HuH-7.5 (cell line): ENCODE data around the gene C13orf46.
"Not testable (repeated sequence)": the region's sequence is repeated elsewhere in the genome, so short reads cannot be mapped to it uniquely, and the experiment has no call there.

Source experiments
- DNase-seq: peaks from one replicate; pipeline ENCODE4 v3.0.0; 2011; ENCODE audit warnings: low spot score

Gene C13orf46

GRCh38 chr13:113973218-113974164 is at the start of gene C13orf46:
C13orf46 (minus strand) TSS chr13:113974076; CDS start chr13:113973997, 79 bp downstream.
- DNase-seq = no peak

GRCh38 chr13:114022876-114023275 is 49.0 kb upstream of the C13orf46 start:
- DNase-seq = no peak

- DNase-seq = no peak
Observed at GRCh38 chr13:114022309-114022669, 48.4 kb upstream of the C13orf46 start.

DNA sequence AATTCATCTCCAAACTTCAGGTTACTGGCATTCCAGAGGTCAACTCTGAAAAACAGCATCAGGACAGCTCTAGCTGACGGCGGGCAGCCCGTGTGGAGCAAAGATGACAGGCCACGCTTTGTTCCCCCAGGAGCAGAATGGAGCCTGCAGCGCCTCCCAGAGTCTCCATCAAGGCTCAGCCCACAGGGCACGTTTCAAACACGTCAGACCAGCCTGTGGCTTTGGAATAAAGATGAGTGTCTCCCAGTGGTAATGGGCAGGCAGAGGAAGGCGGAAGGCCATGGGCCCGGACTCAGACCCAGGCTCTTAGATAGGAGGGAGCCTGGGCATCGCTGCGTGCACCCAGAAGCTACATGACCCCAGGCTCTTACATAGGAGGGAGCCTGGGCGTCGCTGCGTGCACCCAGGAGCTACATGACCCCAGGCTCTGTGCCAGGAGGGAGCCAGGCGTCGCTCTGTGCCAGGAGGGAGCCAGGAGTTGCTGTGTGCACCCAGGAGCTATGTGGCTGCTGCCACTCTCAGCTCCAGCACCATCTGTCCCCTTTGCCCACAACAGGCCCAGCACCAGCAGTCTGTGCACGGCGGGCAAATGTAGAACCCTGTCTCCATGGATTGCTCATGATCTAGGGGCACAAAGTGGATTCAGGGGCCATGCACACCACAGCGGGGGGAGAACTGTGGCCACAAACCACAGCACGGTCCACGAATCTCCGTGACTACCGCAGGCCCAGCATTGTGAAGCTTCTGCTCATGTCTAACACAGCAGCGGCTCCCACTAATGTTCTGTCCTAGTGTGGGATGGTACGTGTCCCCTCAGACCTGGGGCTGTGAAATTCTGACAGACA is 47.8 kb upstream of the C13orf46 start:
- no peak for DNase-seq

DNA sequence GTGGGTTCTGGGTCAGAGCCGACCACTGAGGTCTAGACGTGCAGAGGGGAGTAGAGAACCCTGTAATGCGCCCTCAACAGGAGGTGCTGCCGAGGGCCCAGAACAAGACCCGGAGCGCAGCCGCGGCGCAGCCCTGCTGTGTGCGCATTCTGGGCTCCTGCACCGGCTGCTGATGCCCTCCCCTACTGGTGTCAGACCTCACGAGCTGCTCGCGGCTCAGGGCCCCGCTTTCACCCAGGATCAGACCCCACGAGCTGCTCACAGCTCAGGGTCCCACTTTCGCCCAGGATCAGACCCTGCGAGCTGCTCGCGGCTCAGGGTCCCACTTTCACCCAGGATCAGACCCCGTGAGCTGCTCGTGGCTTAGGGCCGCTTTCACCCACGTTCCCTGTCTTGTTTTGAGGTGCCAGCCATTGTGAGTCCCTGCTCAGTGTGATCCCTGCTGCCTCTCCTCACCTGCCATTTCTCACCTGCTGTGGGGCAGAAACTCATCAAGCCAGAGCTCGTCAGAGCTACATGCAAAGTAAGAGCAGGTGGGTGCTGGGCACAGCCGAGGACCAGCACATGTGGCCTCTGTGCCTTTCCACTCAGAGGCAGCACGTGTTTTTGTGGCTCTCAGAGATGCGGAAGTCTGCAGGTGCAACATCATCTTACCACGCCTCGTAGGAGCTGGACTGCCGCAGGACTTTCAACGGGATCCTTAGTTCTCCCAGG is 47.0 kb upstream of the C13orf46 start:
- DNase-seq = no peak

- DNase-seq = not testable (repeated sequence)
Observed at GRCh38 chr13:114020134-114020533, 46.3 kb upstream of the C13orf46 start.

DNA sequence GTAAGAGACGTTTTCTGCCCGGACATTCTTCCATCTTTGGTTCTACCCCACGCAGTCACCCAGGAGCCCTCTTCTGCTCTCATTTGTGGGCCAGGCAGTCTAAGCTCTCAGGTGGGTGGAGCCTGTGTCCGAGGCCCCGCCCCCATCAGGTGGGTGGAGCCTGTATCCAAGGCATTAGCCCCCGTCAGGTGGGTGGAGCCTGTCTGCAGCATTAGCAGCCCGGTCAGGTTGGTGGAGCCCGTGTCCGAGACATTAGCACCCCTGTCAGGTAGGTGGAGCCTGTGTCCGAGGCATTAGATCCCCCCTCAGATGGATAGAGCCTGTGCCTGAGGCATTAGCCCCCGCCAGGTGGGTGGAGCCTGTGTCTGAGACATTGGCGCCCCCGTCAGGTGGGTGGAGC is 45.5 kb upstream of the C13orf46 start:
- no peak for DNase-seq

DNA sequence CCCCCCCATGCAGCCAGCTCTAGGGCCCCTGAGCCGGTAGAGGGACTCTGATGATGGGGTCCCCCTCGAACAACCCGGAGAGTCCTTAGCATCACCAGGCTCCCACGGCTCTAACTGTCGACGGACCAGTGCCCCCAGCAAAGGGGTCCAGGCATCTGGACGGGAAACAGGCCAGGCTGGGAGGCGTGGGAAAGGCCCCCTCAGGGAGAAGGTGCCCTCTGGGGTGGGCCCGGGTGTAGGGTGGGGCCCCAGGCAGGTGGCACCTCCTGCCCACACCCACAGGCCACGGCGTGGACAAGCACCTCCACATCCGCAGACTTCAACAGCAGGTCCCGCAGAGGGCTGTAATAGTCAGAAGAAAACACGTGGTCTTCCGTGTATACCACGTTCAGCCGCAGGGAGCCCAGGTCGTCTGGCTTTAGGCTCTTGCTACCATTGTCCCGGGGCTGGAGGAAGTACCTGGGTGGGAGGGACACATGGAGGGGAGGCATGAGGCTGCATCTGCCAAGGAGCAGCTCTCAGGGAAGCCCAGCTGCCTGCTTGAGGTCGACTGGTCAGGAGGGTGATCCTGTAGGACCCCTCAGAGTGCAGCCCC is 44.7 kb upstream of the C13orf46 start:
- no peak for DNase-seq

DNA sequence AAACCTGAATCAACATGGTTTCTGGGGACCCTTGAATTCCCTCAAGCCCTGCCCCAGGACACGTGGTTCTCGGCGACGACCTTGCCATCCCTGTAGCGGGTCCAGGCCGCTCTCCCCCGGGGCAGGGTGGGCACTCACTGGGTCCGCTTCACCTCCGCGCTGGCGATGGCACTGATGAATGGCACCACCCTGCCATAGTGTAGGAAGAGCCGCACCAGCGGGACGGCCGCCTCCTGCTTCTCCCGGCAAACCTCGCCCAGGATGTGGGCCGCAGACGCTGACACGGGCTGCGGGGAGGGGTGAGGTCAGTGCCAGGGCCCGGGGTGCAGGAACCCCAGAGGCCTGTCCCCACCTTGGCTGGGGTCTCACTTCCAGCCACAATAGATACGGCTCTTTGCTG is 44.1 kb upstream of the C13orf46 start:
- no peak for DNase-seq

DNA sequence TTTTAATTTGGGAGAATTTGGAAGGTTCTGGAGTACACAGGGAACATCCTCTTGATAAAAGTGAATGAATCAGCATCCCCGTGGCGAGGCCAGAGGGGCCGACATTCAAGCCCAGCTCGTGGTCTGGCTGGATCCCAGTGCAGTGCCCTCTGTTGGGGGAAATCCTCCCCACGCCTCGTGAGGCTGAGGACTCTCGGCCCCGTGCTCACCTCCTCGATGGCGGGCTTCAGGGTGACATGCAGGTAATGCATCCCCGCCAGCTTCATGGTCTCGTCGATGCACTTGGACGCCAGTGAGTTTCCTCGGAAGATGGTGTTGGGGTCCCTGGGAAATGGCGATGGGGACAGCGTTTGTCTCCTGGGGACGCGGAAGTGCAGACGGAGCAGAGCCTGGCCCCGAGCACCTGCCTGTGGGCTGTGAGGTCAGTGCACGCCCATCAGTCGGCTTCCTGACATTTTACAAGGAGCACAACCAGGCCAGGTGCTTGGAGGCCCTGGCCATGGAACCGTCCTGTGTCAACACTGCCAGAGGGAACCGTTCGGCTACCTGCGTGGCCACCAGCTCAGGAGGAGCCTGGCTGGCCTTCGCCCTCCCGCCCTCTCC is 43.3 kb upstream of the C13orf46 start:
- DNase-seq = no peak

GRCh38 chr13:114016321-114017027 is 42.6 kb upstream of the C13orf46 start:
- no peak for DNase-seq

- no peak for DNase-seq
Observed at GRCh38 chr13:114015969-114016295, 42.1 kb upstream of the C13orf46 start.

GRCh38 chr13:114015111-114015968 is 41.5 kb upstream of the C13orf46 start:
- DNase-seq = no peak

GRCh38 chr13:114013952-114014629 is 40.2 kb upstream of the C13orf46 start:
- DNase-seq = no peak

DNA sequence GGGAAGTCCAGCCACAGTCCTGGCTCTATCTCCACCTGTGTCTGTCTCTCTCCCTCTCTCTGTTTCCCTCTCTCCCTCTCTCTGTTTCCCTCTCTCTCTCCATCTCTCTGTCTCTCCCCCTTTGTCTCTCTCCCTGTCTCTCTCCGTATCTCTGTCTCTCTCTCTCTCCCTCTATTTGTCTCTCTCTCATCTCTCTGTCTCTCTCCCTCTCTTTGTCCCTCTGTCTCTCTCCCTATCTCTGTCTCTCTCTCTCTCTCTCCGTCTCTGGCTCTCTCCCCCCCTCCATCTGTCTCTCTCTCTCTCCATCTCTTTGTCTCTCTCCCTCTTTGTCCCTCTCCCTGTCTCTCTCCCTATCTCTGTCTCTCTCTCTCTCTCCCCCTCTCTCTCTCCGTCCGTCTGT is 39.5 kb upstream of the C13orf46 start:
- no peak for DNase-seq

DNA sequence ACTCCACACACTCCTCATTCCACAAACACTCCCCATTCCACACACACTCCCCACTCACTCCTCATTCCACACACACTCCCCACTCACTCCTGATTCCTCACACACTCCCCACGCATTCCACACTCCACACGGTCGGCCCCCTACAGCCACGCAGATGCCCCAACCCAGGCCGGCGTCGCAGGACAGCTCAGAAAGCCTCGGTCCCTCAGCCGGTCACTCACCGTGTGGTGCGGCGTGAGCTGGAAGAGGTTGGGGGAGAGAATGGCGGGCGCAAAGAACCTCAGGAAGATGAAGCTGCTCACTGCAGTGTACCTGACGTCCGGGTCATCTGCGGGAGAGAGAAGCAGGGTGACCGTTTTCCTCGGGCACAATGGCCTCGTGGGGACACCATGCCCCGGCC is 39.0 kb upstream of the C13orf46 start:
- no peak for DNase-seq

DNA sequence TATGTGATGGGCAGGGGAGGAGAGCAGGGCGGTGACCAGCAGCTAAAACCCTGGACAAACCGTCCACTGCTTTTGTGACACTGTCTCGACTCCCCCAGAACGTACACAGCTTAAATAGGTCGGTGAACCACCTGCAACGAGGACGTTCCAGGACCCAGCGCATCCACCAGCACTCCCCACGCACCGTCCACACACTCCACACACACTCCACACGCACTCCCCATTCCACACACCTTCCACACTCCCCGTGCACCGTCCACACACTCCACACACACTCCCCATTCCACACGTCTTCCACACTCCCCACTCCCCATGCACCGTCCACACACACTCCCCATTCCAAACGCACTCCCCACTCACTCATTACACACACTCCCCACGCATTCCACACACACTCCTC is 38.3 kb upstream of the C13orf46 start:
- DNase-seq = no peak

DNA sequence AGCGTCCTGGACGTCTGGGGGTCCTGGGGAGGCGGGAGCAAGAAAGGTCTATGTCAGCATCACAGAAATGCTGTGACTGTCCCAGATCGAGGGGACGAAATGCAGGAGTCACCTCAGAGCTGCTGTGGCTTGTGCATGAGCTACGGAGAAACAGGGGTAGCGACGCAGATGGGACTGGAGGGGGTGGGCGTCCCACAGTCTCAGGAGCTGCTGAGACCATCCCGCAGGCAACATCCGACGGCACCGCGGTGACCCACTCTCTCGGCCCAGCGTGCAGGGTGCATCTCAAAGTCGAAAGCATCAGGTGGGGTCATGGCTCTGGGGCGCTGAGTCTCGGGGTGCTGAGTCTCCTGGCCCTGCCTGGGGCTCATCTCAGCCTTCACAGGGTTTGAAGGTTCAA is 37.4 kb upstream of the C13orf46 start:
- no peak for DNase-seq

DNA sequence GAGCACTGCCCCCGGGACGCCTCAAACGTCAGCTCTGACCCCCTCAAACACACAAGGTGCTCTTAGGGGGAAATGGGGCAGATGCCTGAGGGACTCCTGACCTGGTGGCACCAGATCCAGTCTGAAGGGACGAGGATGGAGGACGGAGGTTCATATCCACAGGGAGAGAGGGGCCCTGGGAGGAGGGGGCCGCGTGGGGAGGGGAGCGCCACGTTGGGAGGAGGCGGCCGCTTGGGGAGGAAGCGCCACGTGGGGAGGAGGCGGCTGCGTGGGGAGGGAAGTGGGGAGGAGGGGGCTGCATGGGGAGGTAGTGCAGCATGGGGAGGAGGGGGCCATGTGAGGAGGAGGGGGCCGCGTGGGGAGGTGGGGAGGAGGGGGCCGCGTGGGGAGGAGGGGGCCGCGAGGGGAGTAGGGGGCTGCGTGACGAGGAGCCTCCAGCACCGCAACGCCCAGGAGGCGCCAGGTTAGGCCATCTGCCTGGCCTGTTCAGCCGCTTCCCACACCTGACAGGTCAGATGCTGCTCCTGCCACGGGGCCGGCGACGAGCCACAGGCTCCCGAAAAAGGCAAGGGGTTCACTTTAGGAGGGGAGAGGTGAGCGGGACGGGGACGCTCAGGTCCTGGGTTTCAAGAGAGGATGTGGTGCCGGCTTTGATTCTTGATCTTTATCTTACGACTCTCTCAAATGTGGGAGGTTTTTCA is 36.7 kb upstream of the C13orf46 start:
- DNase-seq = no peak
